ENCODE results near the gene AOAH. TPM values are rescaled to one million over a fixed set of nuclear protein-coding genes. Genes with fewer than 3 reads are reported as not detected.
A peak's percentile ranks its signal among the peaks of the same experiment; 100 is the strongest.

The AOAH gene
- total and polyA plus RNA-seq, 9 of the 15 experiments (the other 6 are each of a cell fraction or from before 2014, with no cell fraction given) = not detected

GRCh38 chr7:36597090-36597773 lies 127.1 kb downstream of the AOAH start (continued):
- TF ChIP-seq ARID2 (IDR thresholded peaks at IDR 0.05) (no peak), PCBP2 (IDR thresholded peaks at IDR 0.05; ENCODE audit: low read depth, low read length, poor library complexity, severe bottlenecking) (no peak), SLC30A9 (CRISPR knock-in tag; IDR thresholded peaks at IDR 0.05) (no peak), C11orf30 (IDR thresholded peaks at IDR 0.05; ENCODE audit: low read depth) (peak; percentile 63; the same call in 1 of the 2 replicates), CREBBP (IDR thresholded peaks at IDR 0.05; ENCODE audit: low read depth, low read length) (no peak), ZNF561 (CRISPR knock-in tag; conservative IDR thresholded peaks at IDR 0.05) (no peak), ZC3H11A (IDR thresholded peaks at IDR 0.05; ENCODE audit: low read depth, low read length) (no peak), KDM1A (IDR thresholded peaks at IDR 0.05) (0 out of 4 replicates have a peak, but pooled peaks of 1 of the 2 experiments have one; percentile 27), U2AF1 (optimal IDR thresholded peaks at IDR 0.05; ENCODE audit: low read depth, low read length) (no peak), PHTF2 (CRISPR knock-in tag; IDR thresholded peaks at IDR 0.05) (no peak), POLR2H (tag; IDR thresholded peaks at IDR 0.05; ENCODE audit: low read depth) (no peak), CBFA2T2 (conservative IDR thresholded peaks at IDR 0.05) (peak; percentile 67), ZNF316 (IDR thresholded peaks at IDR 0.05) (peak; percentile 74), ARHGAP35 (IDR thresholded peaks at IDR 0.05; ENCODE audit: partially characterized antibody) (no peak), SP2 (IDR thresholded peaks at IDR 0.05; ENCODE audit: extremely low read depth, low read depth, low read length, poor library complexity, severe bottlenecking) (no peak), ZBTB9 (CRISPR knock-in tag; IDR thresholded peaks at IDR 0.05) (no peak), CHD4 (IDR thresholded peaks at IDR 0.05; ENCODE audit: insufficient read depth, insufficient replicate concordance, low read depth, low read length, poor library complexity, severe bottlenecking) (no peak), CBFA2T3 (IDR thresholded peaks at IDR 0.05) (peak; percentile 81), ZNF431 (CRISPR knock-in tag; IDR thresholded peaks at IDR 0.05) (no peak), MTA2 (IDR thresholded peaks at IDR 0.05; ENCODE audit: low read depth) (0 out of 2 replicates have a peak, but pooled peaks have one; percentile 27), PML (IDR thresholded peaks at IDR 0.05; ENCODE audit: low read length) (no peak), ARID4B (CRISPR knock-in tag; IDR thresholded peaks at IDR 0.05) (no peak), ZNF217 (CRISPR knock-in tag; IDR thresholded peaks at IDR 0.05) (no peak), FOXO4 (CRISPR knock-in tag; IDR thresholded peaks at IDR 0.05) (no peak)
